H1 (cell line): ENCODE data around the gene PCDHGB1. TPM values are rescaled to one million over a fixed set of nuclear protein-coding genes. Genes with fewer than 3 reads are reported as not detected.

Experiments used
- CBX8 ChIP-seq: fragments of 300-800, 300-1000 bp; sonication (generic); IDR thresholded peaks from 2 replicates; pipeline ENCODE4 v1.7.1; 2016; ENCODE audit warnings: low read depth, low read length, borderline replicate concordance
- CHD7 ChIP-seq: fragments of 300-600 bp; sonication (generic); IDR thresholded peaks from 2 replicates; pipeline ENCODE4 v1.7.1; 2012; ENCODE audit warnings: low read length, moderate library complexity, mild to moderate bottlenecking, inconsistent platforms; ENCODE audit not compliant: insufficient replicate concordance
- EGR1 ChIP-seq: IDR thresholded peaks from 2 replicates; pipeline ENCODE4 v1.6.1; 2011; ENCODE audit warnings: low read depth, low read length, borderline replicate concordance
- HDAC2 ChIP-seq, 2 experiments: fragments of 300-600 bp in 1 of 2; sonication (generic) in 1 of 2; IDR thresholded peaks; 2 replicates each; pipeline ENCODE4 v1.6.1; 2011 to 2012; ENCODE audit warnings: low read depth in 2 of 2, low read length in 2 of 2, mild to moderate bottlenecking in 2 of 2, moderate library complexity in 2 of 2, borderline replicate concordance in 1 of 2, inconsistent platforms in 1 of 2
- KDM4A ChIP-seq: IDR thresholded peaks from one replicate; pipeline ENCODE4 v1.7.1; 2012; ENCODE audit warnings: low read depth, mild to moderate bottlenecking, moderate library complexity, low read length, inconsistent platforms; ENCODE audit not compliant: severe bottlenecking
- RAD21 ChIP-seq, 2 experiments: IDR thresholded peaks in 1 of 2; conservative IDR thresholded peaks in 1 of 2; 2 replicates each; pipeline ENCODE4 v1.6.1; 2011; ENCODE audit warnings: low read depth in 2 of 2, low read length in 2 of 2, improper control_type of control experiment in 1 of 2, inconsistent platforms in 1 of 2, mild to moderate bottlenecking in 1 of 2, moderate library complexity in 1 of 2
- RFX5 ChIP-seq: IDR thresholded peaks from 2 replicates; pipeline ENCODE4 v1.6.1; 2011; ENCODE audit warnings: low read depth, low read length, improper control_type of control experiment, borderline replicate concordance
- SIN3A ChIP-seq, 2 experiments: IDR thresholded peaks in 1 of 2; conservative IDR thresholded peaks in 1 of 2; 2 replicates each; pipeline ENCODE4 v1.6.1; 2011 to 2012; ENCODE audit warnings: low read length in 2 of 2, improper control_type of control experiment in 1 of 2, low read depth in 1 of 2, mild to moderate bottlenecking in 1 of 2
- YY1 ChIP-seq: IDR thresholded peaks from 2 replicates; pipeline ENCODE4 v1.6.1; 2011; ENCODE audit warnings: low read depth, mild to moderate bottlenecking, low read length
- polyA plus RNA-seq, 7 experiments: library from polyadenylated mRNA; depleted of rRNA in 3 of 7; stranded (reverse) in 5 of 7; unstranded in 2 of 7; fragments of >200 nt in 5 of 7; fragments of 200-250 nt in 2 of 7; gene quantifications; 1 replicate in 5 of 7; 2 replicates in 1 of 7; 4 replicates in 1 of 7; pipeline versions ENCODE4 v1.2.1 to v1.2.3, GENCODE V29; 2011 to 2013; ENCODE audit warnings: missing spikeins in 2 of 7, mixed read lengths in 2 of 7
- total RNA-seq: library from RNA; stranded (reverse); fragmentation: NEBNext Ultra II Directional; extraction: Animal tissue kit (Norgen Biotek cat#: 25700); gene quantifications from 2 replicates; pipeline ENCODE4 v1.2.1, GENCODE V29; 2021

Gene PCDHGB1
- total and polyA plus RNA-seq, 2 of the 8 experiments (the other 6 are each of a cell fraction or from before 2014, with no cell fraction given) = 1.3 to 2.8 TPM

DNA sequence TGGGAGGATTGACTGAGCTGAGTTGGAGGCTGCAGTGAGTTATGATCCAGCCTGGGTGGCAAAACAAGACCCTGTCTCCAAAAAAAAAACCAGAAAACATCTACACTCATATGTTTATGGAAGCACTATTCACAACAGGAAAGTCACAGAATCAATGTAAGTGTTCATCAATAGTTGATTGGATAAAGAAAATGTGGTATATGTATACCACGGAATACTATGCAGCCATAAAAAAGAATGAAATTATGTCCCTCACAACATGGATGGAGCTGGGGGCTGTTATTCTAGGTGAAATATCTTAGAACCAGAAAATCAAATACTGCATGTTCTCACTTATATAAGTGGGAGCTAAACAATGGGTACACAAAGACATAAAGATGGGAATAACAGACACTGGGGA, 43.3 kb upstream of the PCDHGB1 start (continued):
- no peak for TF ChIP-seq CHD7
- TF ChIP-seq YY1 = no peak
- TF ChIP-seq SIN3A (conservative IDR thresholded peaks at IDR 0.05 in 1 of 2, IDR thresholded peaks at IDR 0.05 in 1 of 2; ENCODE audit: low read depth in 1 of 2, low read length in 2 of 2) = no peak
- TF ChIP-seq RAD21 (IDR thresholded peaks at IDR 0.05 in 1 of 2, conservative IDR thresholded peaks at IDR 0.05 in 1 of 2; ENCODE audit: low read depth in 2 of 2, low read length in 2 of 2) = no peak
- TF ChIP-seq EGR1 = no peak
- TF ChIP-seq HDAC2 (IDR thresholded peaks at IDR 0.05; ENCODE audit: borderline replicate concordance in 1 of 2, low read depth in 2 of 2, low read length in 2 of 2) = no peak
- no peak for TF ChIP-seq CBX8
- no peak for TF ChIP-seq KDM4A
- TF ChIP-seq RFX5 = no peak
